Astrocyte (in vitro differentiated cells and primary cell): ENCODE data around the gene RAB38. TPM values are rescaled to one million over a fixed set of nuclear protein-coding genes. Genes with fewer than 3 reads are reported as not detected.

Experiments used
- DNase-seq: peaks from one replicate; pipeline ENCODE4 v3.0.0-alpha.2; 2010; ENCODE audit warnings: low read depth
- FAIRE-seq: peaks from 2 replicates; lab custom pipeline; 2011; peaks lifted over from hg19 to GRCh38; lab: Jason Lieb, UNC
- H2AFZ ChIP-seq: 2 replicates; pipeline ENCODE4 v1.6.0; 2012; ENCODE audit warnings: low read depth, low read length, inconsistent platforms
- H3K27ac ChIP-seq: 2 replicates; pipeline ENCODE4 v1.5.1; 2011; ENCODE audit warnings: low read depth, low read length, inconsistent platforms
- H3K27me3 ChIP-seq: 2 replicates; pipeline ENCODE4 v1.6.0; 2011; ENCODE audit warnings: low read length, inconsistent platforms; ENCODE audit not compliant: insufficient read depth
- H3K36me3 ChIP-seq: 2 replicates; pipeline ENCODE4 v1.5.1; 2011; ENCODE audit warnings: low read length, inconsistent platforms; ENCODE audit not compliant: insufficient read depth
- H3K4me1 ChIP-seq: 2 replicates; pipeline ENCODE4 v1.5.1; 2011; ENCODE audit warnings: low read length, inconsistent platforms; ENCODE audit not compliant: insufficient read depth
- H3K4me2 ChIP-seq: 2 replicates; pipeline ENCODE4 v1.6.0; 2012; ENCODE audit warnings: low read length, inconsistent platforms
- H3K4me3 ChIP-seq: 2 replicates; pipeline ENCODE4 v1.5.1; 2011; ENCODE audit warnings: low read depth, mild to moderate bottlenecking, low read length, inconsistent platforms; ENCODE audit not compliant: insufficient read depth
- H3K79me2 ChIP-seq: 2 replicates; pipeline ENCODE4 v1.6.0; 2012; ENCODE audit warnings: mild to moderate bottlenecking, low read length, inconsistent platforms; ENCODE audit not compliant: insufficient read depth
- H3K9ac ChIP-seq: 2 replicates; pipeline ENCODE4 v1.6.0; 2012; ENCODE audit warnings: mild to moderate bottlenecking, low read length, inconsistent platforms
- H3K9me3 ChIP-seq: 2 replicates; pipeline ENCODE4 v1.5.1; 2012; ENCODE audit warnings: low read depth, mild to moderate bottlenecking, low read length, inconsistent platforms; ENCODE audit not compliant: insufficient read depth
- H4K20me1 ChIP-seq: 2 replicates; pipeline ENCODE4 v1.6.0; 2012; ENCODE audit warnings: low read length, inconsistent platforms; ENCODE audit not compliant: insufficient read depth
- H3K27ac Mint-ChIP-seq: one replicate; pipeline ENCODE4 v1.8.0; 2021; ENCODE audit warnings: mild to moderate bottlenecking, mixed read lengths; ENCODE audit not compliant: unreplicated experiment
- H3K27me3 Mint-ChIP-seq: one replicate; pipeline ENCODE4 v1.8.0; 2021; ENCODE audit warnings: low read depth, mixed read lengths; ENCODE audit not compliant: unreplicated experiment
- H3K36me3 Mint-ChIP-seq: one replicate; pipeline ENCODE4 v1.8.0; 2021; ENCODE audit warnings: low read depth, mixed read lengths; ENCODE audit not compliant: unreplicated experiment
- H3K4me1 Mint-ChIP-seq: one replicate; pipeline ENCODE4 v1.8.0; 2021; ENCODE audit warnings: low read depth, mixed read lengths; ENCODE audit not compliant: unreplicated experiment
- H3K4me3 Mint-ChIP-seq: one replicate; pipeline ENCODE4 v1.8.0; 2021; ENCODE audit warnings: mild to moderate bottlenecking, moderate library complexity, mixed read lengths; ENCODE audit not compliant: unreplicated experiment
- H3K9me3 Mint-ChIP-seq: one replicate; pipeline ENCODE4 v1.8.0; 2021; ENCODE audit warnings: mild to moderate bottlenecking, mixed read lengths; ENCODE audit not compliant: unreplicated experiment
- CTCF ChIP-seq: IDR thresholded peaks from 2 replicates; pipeline ENCODE4 v1.5.1; 2011; ENCODE audit warnings: low read depth, mild to moderate bottlenecking, inconsistent platforms, low read length, moderate library complexity; ENCODE audit not compliant: insufficient read depth
- EZH2 ChIP-seq: IDR thresholded peaks from 2 replicates; pipeline ENCODE4 v1.6.1; 2012; ENCODE audit warnings: mild to moderate bottlenecking, low read length, inconsistent platforms; ENCODE audit not compliant: insufficient read depth
- total RNA-seq: library from RNA; stranded (reverse); gene quantifications from 2 replicates; pipeline ENCODE4 v1.2.1, GENCODE V29; 2021

The RAB38 gene
- total RNA-seq, 1 donor from 2014 or later = 3.2 TPM

GRCh38 chr11:88195908-88196307, 20.7 kb upstream of the RAB38 start:
- no peak overlapping the region for H3K4me3 Mint-ChIP-seq
- Histone ChIP-seq H3K4me2 (no peak overlapping the region), H3K79me2 (no peaks in the 10 kb centered on the region), H3K4me1 (no peaks in the 10 kb centered on the region), H2AFZ (no peak overlapping the region), H3K36me3 (no peaks in the 10 kb centered on the region), H3K27ac (no peak overlapping the region), H4K20me1 (no peaks in the 10 kb centered on the region), H3K9ac (no peak overlapping the region), H3K9me3 (no peaks in the 10 kb centered on the region), H3K27me3 (no peaks in the 10 kb centered on the region), H3K4me3 (no peak overlapping the region)
- H3K4me1 Mint-ChIP-seq = no peaks in the 10 kb centered on the region
- no peak overlapping the region for H3K27ac Mint-ChIP-seq
- FAIRE-seq = no peak
- no peaks in the 10 kb centered on the region for H3K36me3 Mint-ChIP-seq
- peaks cover 14% of the 10 kb centered on the region for H3K9me3 Mint-ChIP-seq
- TF ChIP-seq EZH2 (no peak), CTCF (no peak)
- no peak for DNase-seq
- no peaks in the 10 kb centered on the region for H3K27me3 Mint-ChIP-seq

GRCh38 chr11:88194990-88195389, 19.7 kb upstream of the RAB38 start:
- Histone ChIP-seq H3K4me1 (no peaks in the 10 kb centered on the region), H3K36me3 (no peaks in the 10 kb centered on the region), H3K9ac (no peak overlapping the region), H3K4me2 (no peak overlapping the region), H3K9me3 (no peaks in the 10 kb centered on the region), H3K27ac (no peak overlapping the region), H3K79me2 (no peaks in the 10 kb centered on the region), H4K20me1 (no peaks in the 10 kb centered on the region), H3K27me3 (no peaks in the 10 kb centered on the region), H3K4me3 (no peak overlapping the region), H2AFZ (no peak overlapping the region)
- Mint-ChIP-seq H3K36me3 (no peaks in the 10 kb centered on the region), H3K4me1 (no peaks in the 10 kb centered on the region), H3K27me3 (no peaks in the 10 kb centered on the region), H3K4me3 (no peak overlapping the region), H3K27ac (no peak overlapping the region), H3K9me3 (peaks cover 14% of the 10 kb centered on the region)
- no peak for FAIRE-seq
- no peak for DNase-seq
- TF ChIP-seq CTCF (no peak), EZH2 (no peak)

- Histone ChIP-seq H3K4me3 (no peak overlapping the region), H2AFZ (no peak overlapping the region), H4K20me1 (no peaks in the 10 kb centered on the region), H3K36me3 (no peaks in the 10 kb centered on the region), H3K9ac (no peak overlapping the region), H3K79me2 (no peaks in the 10 kb centered on the region), H3K27me3 (no peaks in the 10 kb centered on the region), H3K4me2 (no peak overlapping the region), H3K4me1 (no peaks in the 10 kb centered on the region), H3K27ac (no peak overlapping the region), H3K9me3 (no peaks in the 10 kb centered on the region)
- no peak for DNase-seq
- Mint-ChIP-seq H3K36me3 (no peaks in the 10 kb centered on the region), H3K27ac (no peak overlapping the region), H3K9me3 (peaks cover 14% of the 10 kb centered on the region), H3K27me3 (no peaks in the 10 kb centered on the region), H3K4me1 (no peaks in the 10 kb centered on the region), H3K4me3 (no peak overlapping the region)
- no peak for FAIRE-seq
- TF ChIP-seq EZH2 = no peak
- TF ChIP-seq CTCF = no peak
Measured at GRCh38 chr11:88193278-88193677, 18.0 kb upstream of the RAB38 start.
